GM19328 (cell line): Measurements from ENCODE around the gene TAMM41.
A peak's percentile ranks its signal among the peaks of the same experiment; 100 is the strongest.
"Not testable (repeated sequence)": the region's sequence is repeated elsewhere in the genome, so short reads cannot be mapped to it uniquely, and the experiment has no call there.

ENCODE experiments used
- ATAC-seq: cut with Tn5 transposase; IDR thresholded peaks from one replicate; pipeline ENCODE4 v1.9.1; 2021; ENCODE audit warnings: mild to moderate bottlenecking, moderate library complexity; ENCODE audit not compliant: unreplicated experiment

The TAMM41 gene

DNA sequence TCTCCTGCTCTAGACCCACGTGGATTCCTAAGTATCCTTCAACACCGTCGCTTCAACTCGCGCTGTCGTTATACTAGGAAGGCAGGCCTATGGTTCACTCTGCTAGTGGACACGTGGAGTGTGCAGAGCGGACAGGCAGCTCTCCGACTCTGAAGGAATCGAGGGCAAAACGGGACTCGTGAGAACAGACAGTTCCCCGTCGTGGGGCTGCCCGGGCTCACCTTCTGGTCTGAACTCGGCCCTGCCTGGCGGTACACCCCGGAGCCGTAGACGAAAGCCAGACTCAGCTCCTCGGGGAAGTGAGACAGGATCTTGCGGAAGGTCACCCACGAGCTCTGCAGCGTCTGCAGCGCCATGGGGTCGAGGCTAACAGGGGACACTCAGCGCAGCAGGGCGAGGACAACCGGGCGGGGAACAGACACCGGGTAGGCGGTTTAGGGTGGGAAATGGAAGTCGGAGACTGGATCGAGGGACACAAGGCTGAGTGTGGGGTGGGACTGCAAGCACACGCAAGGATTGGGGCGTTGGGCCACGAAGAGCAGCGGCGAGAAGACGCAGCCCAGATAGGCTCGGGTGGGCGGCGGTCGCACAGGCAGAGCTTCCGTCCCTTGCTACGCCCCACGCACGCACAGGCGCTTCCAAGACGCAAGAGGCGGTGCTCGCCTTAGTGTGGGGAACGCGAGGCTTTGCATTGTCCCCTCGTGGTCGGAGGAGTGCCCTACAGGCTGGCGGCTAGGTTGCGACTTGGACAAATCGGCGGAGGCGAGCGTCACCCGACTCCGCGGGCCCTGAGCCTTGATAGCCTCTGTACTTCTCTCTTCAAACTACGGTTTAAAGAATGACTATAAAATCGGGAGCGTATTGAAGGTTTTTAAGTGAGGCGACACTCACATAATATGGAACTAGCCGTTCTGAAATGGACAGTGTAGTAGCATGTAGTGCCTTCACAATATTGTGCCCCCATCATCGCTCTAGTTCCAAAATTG lies at the start of gene TAMM41:
TSS of gene TAMM41 (minus strand) at position 605 of the 986 bp plus-strand sequence. CDS start at position 356, 249 bp downstream.
- ATAC-seq = peak; percentile 100

DNA sequence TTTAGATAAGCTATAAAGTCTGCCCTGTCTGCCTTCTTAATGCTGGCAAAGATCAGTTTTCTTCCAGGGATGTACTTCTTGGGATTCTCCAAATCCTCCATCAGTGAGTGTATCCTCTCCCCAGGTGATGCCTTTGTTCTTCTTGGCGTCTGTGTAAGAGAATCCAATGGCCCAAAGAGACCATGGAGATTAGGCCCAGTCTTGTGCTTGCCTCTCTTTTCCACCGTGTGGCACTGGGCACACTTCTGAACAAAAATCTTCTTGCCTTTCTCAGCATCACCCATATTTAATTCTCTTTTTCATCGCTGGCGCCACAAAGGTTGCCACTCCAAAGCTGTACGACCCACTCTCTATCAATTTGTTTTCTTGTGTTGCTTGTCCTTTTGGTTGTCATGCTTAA lies 32.2 kb upstream of the TAMM41 start:
- ATAC-seq = no peak

GRCh38 chr3:11874707-11875106 lies 28.0 kb upstream of the TAMM41 start:
- not testable (repeated sequence) for ATAC-seq

- not testable (repeated sequence) for ATAC-seq
These were observed 17.1 kb upstream of the TAMM41 start for GRCh38 chr3:11863739-11864138.

GRCh38 chr3:11862584-11862983 lies 15.9 kb upstream of the TAMM41 start:
- not testable (repeated sequence) for ATAC-seq

GRCh38 chr3:11862145-11862544 lies 15.5 kb upstream of the TAMM41 start:
- ATAC-seq = not testable (repeated sequence)

- ATAC-seq = not testable (repeated sequence)
These were observed 13.5 kb upstream of the TAMM41 start for GRCh38 chr3:11860213-11860612.

GRCh38 chr3:11853450-11853849 lies 6.8 kb upstream of the TAMM41 start:
- ATAC-seq = no peak

- ATAC-seq = no peak
These were observed 3.3 kb upstream of the TAMM41 start for GRCh38 chr3:11850003-11850402.

DNA sequence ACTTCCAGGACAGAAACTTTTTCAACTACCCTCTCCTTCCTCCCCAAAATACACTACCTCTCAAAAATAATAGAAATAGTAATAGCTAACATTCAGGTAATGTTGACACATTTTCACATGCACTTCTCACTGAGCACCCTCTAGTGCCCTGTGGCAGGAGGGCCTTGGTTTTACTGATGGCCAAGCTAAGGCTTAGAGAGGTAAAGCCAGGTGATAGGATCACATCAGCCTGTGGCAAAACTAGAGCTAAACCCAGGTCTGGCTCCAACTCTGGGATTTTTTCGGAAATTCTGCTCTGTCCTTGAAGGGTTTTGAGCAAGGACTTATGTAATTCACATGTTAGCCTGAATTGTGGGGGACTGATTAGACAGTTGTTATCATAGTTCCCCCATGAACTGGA lies 922 bp upstream of the TAMM41 start:
- ATAC-seq = no peak

GRCh38 chr3:11845651-11846050 lies 1.0 kb downstream of the TAMM41 start:
- no peak for ATAC-seq

DNA sequence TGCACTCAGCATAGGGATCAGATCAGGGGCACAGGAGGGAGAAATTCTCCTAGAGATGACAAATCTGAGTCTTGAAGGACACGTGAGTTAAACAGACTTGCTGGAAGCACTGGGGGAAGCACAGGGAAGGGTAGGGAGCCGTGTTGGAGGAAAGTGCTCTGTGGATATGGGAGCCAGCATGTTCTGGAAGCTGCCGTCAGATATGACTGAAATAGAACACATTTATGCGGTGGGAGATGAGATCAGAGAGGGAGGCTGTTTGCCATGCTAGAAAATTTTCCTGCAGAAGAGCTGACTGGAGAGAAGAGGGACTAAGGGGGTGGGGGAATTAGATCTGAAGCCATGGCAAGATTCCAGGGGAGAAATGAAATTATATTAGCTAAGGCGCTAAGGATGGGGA lies 1.8 kb downstream of the TAMM41 start:
- ATAC-seq = no peak

- no peak for ATAC-seq
These were observed 11.6 kb downstream of the TAMM41 start for GRCh38 chr3:11835028-11835639.

- no peak for ATAC-seq
These were observed 13.4 kb downstream of the TAMM41 start for GRCh38 chr3:11832981-11833905.

GRCh38 chr3:11829416-11829815 lies 17.3 kb downstream of the TAMM41 start:
- no peak for ATAC-seq

GRCh38 chr3:11826628-11827265 lies 19.9 kb downstream of the TAMM41 start:
- ATAC-seq = no peak

GRCh38 chr3:11825301-11825700 lies 21.4 kb downstream of the TAMM41 start:
- no peak for ATAC-seq

GRCh38 chr3:11820531-11821041 lies 26.1 kb downstream of the TAMM41 start:
- no peak for ATAC-seq

DNA sequence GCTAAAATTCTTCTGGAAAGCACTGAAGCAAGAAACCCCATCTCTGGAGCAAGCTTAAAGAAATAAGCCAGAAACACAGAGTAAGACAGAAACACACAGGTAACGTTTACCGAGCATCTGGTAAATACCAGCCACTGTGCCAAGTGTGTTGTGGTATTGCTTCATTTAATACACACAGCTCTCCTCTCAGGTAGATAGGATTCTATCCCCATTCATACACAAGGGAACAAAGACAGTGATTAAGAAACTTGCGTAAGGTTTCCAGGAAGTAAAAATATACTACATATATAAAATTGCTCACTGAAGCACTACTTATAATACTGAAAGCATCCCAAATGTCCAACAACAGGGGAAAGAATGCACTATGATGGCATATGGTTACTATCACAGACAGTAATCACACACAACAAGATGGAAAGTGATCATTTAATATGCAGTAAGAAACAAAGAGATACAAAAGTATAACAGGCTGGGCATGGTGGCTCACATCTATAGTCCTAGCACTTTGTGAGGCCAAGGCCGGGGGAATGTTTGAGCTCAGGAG lies 27.5 kb downstream of the TAMM41 start:
- no peak for ATAC-seq

- no peak for ATAC-seq
These were observed 28.7 kb downstream of the TAMM41 start for GRCh38 chr3:11818033-11818432.
